H1 (cell line): ENCODE data around the gene VPS26A. TPM values are rescaled to one million over a fixed set of nuclear protein-coding genes. Genes with fewer than 3 reads are reported as not detected.

Source experiments
- EP300 ChIP-seq, 2 experiments: IDR thresholded peaks; 1 replicate in 1 of 2; 2 replicates in 1 of 2; pipeline ENCODE4 v1.6.1; 2011 to 2012; ENCODE audit warnings: low read depth in 2 of 2, low read length in 2 of 2, mild to moderate bottlenecking in 2 of 2, borderline replicate concordance in 1 of 2, inconsistent platforms in 1 of 2, moderate library complexity in 1 of 2
- KDM4A ChIP-seq: IDR thresholded peaks from one replicate; pipeline ENCODE4 v1.7.1; 2012; ENCODE audit warnings: low read depth, mild to moderate bottlenecking, moderate library complexity, low read length, inconsistent platforms; ENCODE audit not compliant: severe bottlenecking
- KDM5A ChIP-seq: fragments of 200-600 bp; IDR thresholded peaks from 2 replicates; pipeline ENCODE4 v1.7.1; 2012; ENCODE audit warnings: mild to moderate bottlenecking, low read length, inconsistent platforms, mixed read lengths
- POLR2AphosphoS5 ChIP-seq: IDR thresholded peaks from 2 replicates; pipeline ENCODE4 v1.6.1; 2011; ENCODE audit warnings: low read depth, low read length
- RFX5 ChIP-seq: IDR thresholded peaks from 2 replicates; pipeline ENCODE4 v1.6.1; 2011; ENCODE audit warnings: low read depth, low read length, improper control_type of control experiment, borderline replicate concordance
- SIX5 ChIP-seq: IDR thresholded peaks from 2 replicates; pipeline ENCODE4 v1.6.1; 2011; ENCODE audit warnings: mild to moderate bottlenecking, low read depth, low read length
- SP2 ChIP-seq: IDR thresholded peaks from 2 replicates; pipeline ENCODE4 v1.6.1; 2012; ENCODE audit warnings: mild to moderate bottlenecking, low read length, inconsistent platforms
- polyA plus RNA-seq, 7 experiments: library from polyadenylated mRNA; depleted of rRNA in 3 of 7; stranded (reverse) in 5 of 7; unstranded in 2 of 7; fragments of >200 nt in 5 of 7; fragments of 200-250 nt in 2 of 7; gene quantifications; 1 replicate in 5 of 7; 2 replicates in 1 of 7; 4 replicates in 1 of 7; pipeline versions ENCODE4 v1.2.1 to v1.2.3, GENCODE V29; 2011 to 2013; ENCODE audit warnings: missing spikeins in 2 of 7, mixed read lengths in 2 of 7
- total RNA-seq: library from RNA; stranded (reverse); fragmentation: NEBNext Ultra II Directional; extraction: Animal tissue kit (Norgen Biotek cat#: 25700); gene quantifications from 2 replicates; pipeline ENCODE4 v1.2.1, GENCODE V29; 2021

Gene VPS26A
- total and polyA plus RNA-seq, 2 of the 8 experiments (the other 6 are each of a cell fraction or from before 2014, with no cell fraction given), result 10.7 to 44.8 TPM

DNA sequence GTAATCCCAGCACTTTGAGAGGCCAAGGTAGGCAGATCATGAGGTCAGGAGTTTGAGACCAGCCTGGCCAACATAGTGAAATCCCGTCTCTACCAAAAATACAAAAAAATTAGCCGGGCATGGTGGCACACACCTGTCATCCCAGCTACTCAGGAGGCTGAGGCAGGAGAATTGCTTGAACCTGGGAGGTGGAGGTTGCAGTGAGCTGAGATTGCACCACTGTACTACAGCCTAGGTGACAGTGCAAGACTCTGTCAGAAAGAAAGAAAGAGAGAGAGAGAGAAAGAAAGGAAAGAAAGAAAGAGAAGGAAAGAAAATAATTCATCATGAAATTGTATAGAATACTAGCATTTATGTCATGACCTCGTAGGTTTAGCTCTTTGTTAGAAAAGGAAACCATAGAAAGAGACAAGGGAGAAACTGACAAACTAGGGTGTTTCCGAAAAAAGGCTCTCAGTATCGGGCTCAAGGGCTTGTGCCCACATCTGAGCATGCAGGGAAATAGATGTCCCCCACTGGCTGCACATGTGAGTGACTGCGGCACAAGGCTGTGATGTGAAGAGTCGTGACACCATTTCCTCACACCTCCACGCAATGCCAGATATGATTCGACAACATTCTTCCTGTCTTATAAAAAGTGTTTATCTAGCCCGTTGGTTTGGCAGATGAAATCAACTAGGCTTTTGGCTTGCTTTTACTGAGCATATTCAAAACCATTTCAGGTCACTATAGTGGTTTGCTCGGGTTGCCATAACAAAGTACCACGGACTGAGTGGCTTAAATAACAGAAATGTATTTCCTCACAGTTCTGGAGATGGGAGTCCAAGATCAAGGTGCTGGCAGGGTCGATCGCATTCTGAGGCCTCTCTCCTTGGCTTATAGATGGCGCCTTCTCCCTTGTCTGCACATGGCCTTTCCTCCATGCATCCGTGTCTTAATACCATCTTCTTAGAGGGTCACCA, 34.1 kb upstream of the VPS26A start (continued):
- TF ChIP-seq SP2 (no peak), RFX5 (no peak), EP300 (IDR thresholded peaks at IDR 0.05; ENCODE audit: borderline replicate concordance in 1 of 2, low read depth in 2 of 2, low read length in 2 of 2) (no peak), KDM5A (no peak), KDM4A (no peak), SIX5 (no peak), POLR2AphosphoS5 (no peak)
- TF ChIP-seq, all 59 proteins: peak for 0
